Fibroblast of lung (primary cell): Measurements from ENCODE around the gene ENTPD7. TPM values are rescaled to one million over a fixed set of nuclear protein-coding genes. Genes with fewer than 3 reads are reported as not detected.

Source experiments
- DNase-seq, 2 donors: peaks; one replicate each; pipeline versions ENCODE4 v3.0.0 to v3.0.0-alpha.2; 2010; ENCODE audit warnings: low read depth in 2 of 2
- H2AFZ ChIP-seq: 2 replicates; pipeline ENCODE4 v1.5.1; 2012; ENCODE audit warnings: low read length, control low read depth, inconsistent platforms
- H3K27ac ChIP-seq: 2 replicates; pipeline ENCODE4 v1.5.1; 2011; ENCODE audit warnings: low read length, control low read depth; ENCODE audit not compliant: insufficient read depth
- H3K27me3 ChIP-seq: 2 replicates; pipeline ENCODE4 v1.5.1; 2011; ENCODE audit warnings: mild to moderate bottlenecking, low read length; ENCODE audit not compliant: control insufficient read depth, insufficient read depth
- H3K36me3 ChIP-seq: 2 replicates; pipeline ENCODE4 v1.5.1; 2011; ENCODE audit warnings: low read length; ENCODE audit not compliant: control insufficient read depth, insufficient read depth
- H3K4me1 ChIP-seq: 2 replicates; pipeline ENCODE4 v1.5.1; 2011; ENCODE audit warnings: low read length; ENCODE audit not compliant: control insufficient read depth, insufficient read depth; ENCODE audit errors: extremely low read depth
- H3K4me2 ChIP-seq: 2 replicates; pipeline ENCODE4 v1.5.1; 2011; ENCODE audit warnings: low read length, control low read depth; ENCODE audit not compliant: insufficient read depth; ENCODE audit errors: extremely low read depth
- H3K4me3 ChIP-seq, 4 experiments: fragments of 200-600 bp in 1 of 4; sonication (generic) in 1 of 4; replicated peaks in 1 of 4; 2 replicates each; pipeline ENCODE4 v1.5.1; 2011 to 2016; ENCODE audit warnings: low read length in 4 of 4, low read depth in 3 of 4, mild to moderate bottlenecking in 3 of 4, control low read depth in 2 of 4, inconsistent platforms in 1 of 4, mixed read lengths in 1 of 4; ENCODE audit not compliant: insufficient read depth in 1 of 4; ENCODE audit errors: control extremely low read depth in 1 of 4
- H3K79me2 ChIP-seq: 2 replicates; pipeline ENCODE4 v1.5.1; 2012; ENCODE audit warnings: mild to moderate bottlenecking, low read length, inconsistent platforms; ENCODE audit not compliant: control insufficient read depth, insufficient read depth
- H3K9ac ChIP-seq: 2 replicates; pipeline ENCODE4 v1.5.1; 2011; ENCODE audit warnings: mild to moderate bottlenecking, low read length, control low read depth; ENCODE audit not compliant: insufficient read depth
- H3K9me3 ChIP-seq: 2 replicates; pipeline ENCODE4 v1.5.1; 2012; ENCODE audit warnings: low read depth, low read length; ENCODE audit not compliant: control insufficient read depth, insufficient read depth
- H4K20me1 ChIP-seq: 2 replicates; pipeline ENCODE4 v1.5.1; 2011; ENCODE audit warnings: low read length; ENCODE audit not compliant: control insufficient read depth, insufficient read depth; ENCODE audit errors: extremely low read depth
- CTCF ChIP-seq, 2 donors: IDR thresholded peaks in 1 of 2; conservative IDR thresholded peaks in 1 of 2; 1 replicate in 1 of 2; 2 replicates in 1 of 2; pipeline ENCODE4 v1.5.1; 2011 to 2012; ENCODE audit warnings: low read length in 2 of 2, control low read depth in 1 of 2, inconsistent platforms in 1 of 2, low read depth in 1 of 2, mild to moderate bottlenecking in 1 of 2
- EZH2 ChIP-seq: IDR thresholded peaks from 2 replicates; pipeline ENCODE4 v1.5.1; 2012; ENCODE audit warnings: low read length, control low read depth, mild to moderate bottlenecking; ENCODE audit errors: missing control alignments
- polyA plus RNA-seq, 2 donors: library from polyadenylated mRNA; depleted of rRNA in 1 of 2; stranded (reverse) in 1 of 2; unstranded in 1 of 2; fragments of >200 nt; gene quantifications; 2 replicates each; pipeline ENCODE4 v1.2.1, GENCODE V29; 2011 to 2012; ENCODE audit warnings: missing spikeins in 1 of 2
- total RNA-seq: library from RNA; depleted of rRNA; stranded (reverse); fragments of >200 nt; gene quantifications from 2 replicates; pipeline ENCODE4 v1.2.1, GENCODE V29; 2014

The ENTPD7 gene
- total and polyA plus RNA-seq, 2 donors (not counting 1 experiment from before 2014, with no cell fraction given), result 17.3 to 28.9 TPM

DNA sequence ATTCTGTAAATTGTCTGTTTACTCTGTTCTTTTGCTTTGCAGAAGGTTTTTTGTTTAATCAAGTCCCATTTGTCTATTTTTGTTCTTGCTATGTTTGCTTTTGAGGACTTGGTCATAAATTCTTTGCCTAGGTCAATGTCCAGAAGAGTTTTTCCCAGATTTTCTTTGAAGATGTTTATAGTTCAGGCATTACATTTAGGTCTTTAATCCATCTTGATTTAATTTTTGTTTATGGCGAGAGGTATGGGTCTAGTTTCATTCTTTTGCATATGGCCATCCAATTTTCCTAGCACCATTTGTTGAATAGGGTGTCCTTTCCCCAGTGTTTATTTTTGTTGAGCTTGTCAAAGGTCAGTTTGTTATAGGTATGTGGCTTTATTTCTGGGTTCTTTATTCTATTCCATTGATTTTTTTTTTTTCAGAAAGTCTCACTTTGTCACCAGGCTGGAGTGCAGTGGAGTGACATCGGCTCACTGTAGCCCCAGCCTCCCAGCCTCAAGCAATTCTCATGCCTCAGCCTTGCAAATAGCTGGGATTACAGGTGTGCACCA, 11.6 kb upstream of the ENTPD7 start:
- no peaks in the 10 kb centered on the region for H3K36me3 ChIP-seq
- H3K4me1 ChIP-seq, result no peaks in the 10 kb centered on the region
- no peak overlapping the region for H3K4me2 ChIP-seq
- no peaks in the 10 kb centered on the region for H4K20me1 ChIP-seq
- no peaks in the 10 kb centered on the region for H3K79me2 ChIP-seq
- H3K9me3 ChIP-seq, result no peaks in the 10 kb centered on the region
- H3K4me3 ChIP-seq, result no peak overlapping the region
- TF ChIP-seq EZH2 (no peak), CTCF (conservative IDR thresholded peaks at IDR 0.05 in 1 of 2, IDR thresholded peaks at IDR 0.05 in 1 of 2; ENCODE audit: low read depth in 1 of 2, low read length in 2 of 2) (no peak)
- no peak overlapping the region for H2AFZ ChIP-seq
- no peak overlapping the region for H3K9ac ChIP-seq
- no peaks in the 10 kb centered on the region for H3K27me3 ChIP-seq
- no peak for DNase-seq
- H3K27ac ChIP-seq, result no peak overlapping the region

DNA sequence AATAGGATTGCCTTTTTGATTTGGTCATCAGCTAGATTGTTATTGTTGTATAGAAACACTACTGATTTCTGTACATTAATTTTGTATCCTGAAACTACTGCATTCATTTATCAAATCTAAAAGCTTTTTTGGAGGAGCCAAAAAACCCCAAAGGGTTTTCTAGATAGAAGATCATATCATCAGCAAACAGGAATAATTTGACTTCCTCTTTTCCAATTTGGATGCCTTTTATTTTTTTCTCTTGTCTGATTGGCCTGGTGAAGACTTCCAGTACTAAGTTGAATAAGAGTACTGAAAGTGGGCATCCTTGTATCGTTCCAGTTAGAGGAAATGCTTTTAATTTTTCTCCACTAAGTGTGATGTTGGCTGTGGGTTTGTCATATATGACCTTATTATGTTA, 10.6 kb upstream of the ENTPD7 start:
- TF ChIP-seq CTCF (conservative IDR thresholded peaks at IDR 0.05 in 1 of 2, IDR thresholded peaks at IDR 0.05 in 1 of 2; ENCODE audit: low read depth in 1 of 2, low read length in 2 of 2) (no peak), EZH2 (no peak)
- Histone ChIP-seq H4K20me1 (no peaks in the 10 kb centered on the region), H3K4me3 (no peak overlapping the region), H3K4me2 (no peak overlapping the region), H3K27ac (no peak overlapping the region), H3K9ac (no peak overlapping the region), H3K79me2 (no peaks in the 10 kb centered on the region), H3K27me3 (no peaks in the 10 kb centered on the region), H3K9me3 (no peaks in the 10 kb centered on the region), H2AFZ (no peak overlapping the region), H3K36me3 (no peaks in the 10 kb centered on the region), H3K4me1 (no peaks in the 10 kb centered on the region)
- DNase-seq, result no peak

GRCh38 chr10:99652800-99653390, 6.4 kb upstream of the ENTPD7 start:
- Histone ChIP-seq H3K4me3 (no peak overlapping the region), H3K27me3 (no peaks in the 10 kb centered on the region), H3K4me2 (no peak overlapping the region), H3K79me2 (no peaks in the 10 kb centered on the region), H3K9ac (no peak overlapping the region), H3K9me3 (no peaks in the 10 kb centered on the region), H3K27ac (no peak overlapping the region), H3K4me1 (no peaks in the 10 kb centered on the region), H3K36me3 (no peaks in the 10 kb centered on the region), H4K20me1 (no peaks in the 10 kb centered on the region), H2AFZ (no peak overlapping the region)
- DNase-seq, result no peak
- no peak for TF ChIP-seq EZH2
- no peak for TF ChIP-seq CTCF (conservative IDR thresholded peaks at IDR 0.05 in 1 of 2, IDR thresholded peaks at IDR 0.05 in 1 of 2; ENCODE audit: low read depth in 1 of 2, low read length in 2 of 2)
